IMR-90 (cell line): ENCODE results near the gene TMEM52. TPM values are rescaled to one million over a fixed set of nuclear protein-coding genes. Genes with fewer than 3 reads are reported as not detected.

Experiments used
- ATAC-seq: fragments of 200-7000 bp; cut with Tn5 transposase; 2 replicates; pipeline ENCODE4 v1.9.1; 2020; ENCODE audit warnings: low read depth, mild to moderate bottlenecking, moderate library complexity
- BruUV-seq: library from RNA; stranded (reverse); fragments of 400-500 nt; replicated peaks from 2 replicates; lab custom pipeline; 2021; lab: Mats Ljungman, UMichigan
- CTCF ChIA-PET: fragments of 300-600 bp; formaldehyde crosslinking; extraction: SDS; loops from one replicate; lab custom pipeline; 2021; ENCODE audit warnings: antibody characterized with exemption; lab: Yijun Ruan, JAX
- POLR2A ChIA-PET: fragments of 300-600 bp; sonication (Branson Sonifier 250); formaldehyde crosslinking; loops from one replicate; lab custom pipeline; 2022; ENCODE audit warnings: antibody characterized with exemption; ENCODE audit not compliant: unreplicated experiment; lab: Charles Lee
- DNase-seq: peaks from one replicate; pipeline ENCODE4 v3.0.0; 2013
- H2AFZ ChIP-seq: replicated peaks from 2 replicates; pipeline ENCODE3; 2013; ENCODE audit warnings: low read length, mild to moderate bottlenecking; ENCODE audit not compliant: poor library complexity
- H2AK5ac ChIP-seq: 2 replicates; pipeline ENCODE4 v1.6.1; 2013; ENCODE audit warnings: low read depth, low read length, inconsistent platforms
- H2AK9ac ChIP-seq: replicated peaks from 2 replicates; pipeline ENCODE3; 2013; ENCODE audit warnings: mild to moderate bottlenecking, low read depth, low read length, moderate library complexity; ENCODE audit not compliant: poor library complexity
- H2BK120ac ChIP-seq: 2 replicates; pipeline ENCODE4 v1.6.1; 2013; ENCODE audit warnings: low read depth, low read length, inconsistent platforms
- H2BK15ac ChIP-seq: 3 replicates; pipeline ENCODE4 v1.6.1; 2013; ENCODE audit warnings: low read depth, low read length, inconsistent platforms
- H2BK20ac ChIP-seq: 2 replicates; pipeline ENCODE4 v1.6.1; 2013; ENCODE audit warnings: low read depth, mild to moderate bottlenecking, inconsistent platforms, low read length, moderate library complexity
- H2BK5ac ChIP-seq: 2 replicates; pipeline ENCODE4 v1.6.1; 2013; ENCODE audit warnings: mild to moderate bottlenecking, low read depth, low read length, inconsistent platforms; ENCODE audit not compliant: poor library complexity, severe bottlenecking
- H3K14ac ChIP-seq: replicated peaks from 2 replicates; pipeline ENCODE4 v1.6.1; 2013; ENCODE audit warnings: low read depth, low read length, inconsistent platforms
- H3K18ac ChIP-seq: 2 replicates; pipeline ENCODE4 v1.6.1; 2013; ENCODE audit warnings: low read depth, low read length, control low read depth
- H3K23ac ChIP-seq: 2 replicates; pipeline ENCODE4 v1.6.1; 2013; ENCODE audit warnings: low read depth, low read length, inconsistent platforms
- H3K27ac ChIP-seq: 2 replicates; pipeline ENCODE4 v1.5.1; 2013; ENCODE audit warnings: mild to moderate bottlenecking, control low read depth, low read length; ENCODE audit not compliant: insufficient read depth
- H3K27me3 ChIP-seq: 2 replicates; pipeline ENCODE4 v1.6.1; 2013; ENCODE audit warnings: low read length; ENCODE audit not compliant: control insufficient read depth, insufficient read depth
- H3K36me3 ChIP-seq: 2 replicates; pipeline ENCODE4 v1.6.1; 2013; ENCODE audit warnings: low read length, mixed read lengths; ENCODE audit not compliant: control insufficient read depth, insufficient read depth
- H3K4ac ChIP-seq: 2 replicates; pipeline ENCODE4 v1.6.1; 2013; ENCODE audit warnings: low read depth, low read length, inconsistent platforms
- H3K4me1 ChIP-seq: 2 replicates; pipeline ENCODE4 v1.6.1; 2013; ENCODE audit warnings: low read length, mixed read lengths; ENCODE audit not compliant: control insufficient read depth, insufficient read depth
- H3K4me2 ChIP-seq: 2 replicates; pipeline ENCODE4 v1.6.1; 2013; ENCODE audit warnings: low read depth, mild to moderate bottlenecking, control low read depth, low read length, moderate library complexity
- H3K4me3 ChIP-seq: 2 replicates; pipeline ENCODE4 v1.5.1; 2013; ENCODE audit warnings: low read depth, mild to moderate bottlenecking, control low read depth, low read length, moderate library complexity; ENCODE audit not compliant: insufficient read depth
- H3K56ac ChIP-seq: 2 replicates; pipeline ENCODE4 v1.6.1; 2013; ENCODE audit warnings: low read length, inconsistent platforms; ENCODE audit not compliant: insufficient read depth; ENCODE audit errors: extremely low read depth
- H3K79me1 ChIP-seq, 2 experiments: 2 replicates each; pipeline ENCODE4 v1.6.1; 2013; ENCODE audit warnings: low read length in 2 of 2, inconsistent platforms in 1 of 2, low read depth in 1 of 2
- H3K9ac ChIP-seq: 2 replicates; pipeline ENCODE4 v1.6.1; 2013; ENCODE audit warnings: low read depth, low read length, control low read depth
- H3K9me1 ChIP-seq: 2 replicates; pipeline ENCODE4 v1.6.1; 2013; ENCODE audit warnings: low read length, inconsistent platforms; ENCODE audit not compliant: insufficient read depth
- H3K9me3 ChIP-seq: 2 replicates; pipeline ENCODE4 v1.6.1; 2013; ENCODE audit warnings: low read length; ENCODE audit not compliant: control insufficient read depth, insufficient read depth
- H4K20me1 ChIP-seq: 2 replicates; pipeline ENCODE4 v1.6.1; 2013; ENCODE audit warnings: low read length, inconsistent platforms; ENCODE audit not compliant: insufficient read depth
- H4K5ac ChIP-seq: 2 replicates; pipeline ENCODE4 v1.6.1; 2013; ENCODE audit warnings: mild to moderate bottlenecking, low read depth, low read length, control low read depth
- H4K8ac ChIP-seq, 2 experiments: 2 replicates each; pipeline ENCODE4 v1.6.1; 2013; ENCODE audit warnings: low read depth in 2 of 2, low read length in 2 of 2, control low read depth in 1 of 2, inconsistent platforms in 1 of 2
- H4K91ac ChIP-seq: 2 replicates; pipeline ENCODE4 v1.6.1; 2013; ENCODE audit warnings: low read depth, low read length, inconsistent platforms; ENCODE audit not compliant: insufficient read depth
- BHLHE40 ChIP-seq: fragments of 150-350 bp; IDR thresholded peaks from 2 replicates; pipeline ENCODE4 v1.6.1; 2016; ENCODE audit warnings: mild to moderate bottlenecking, low read depth, low read length
- CEBPB ChIP-seq: IDR thresholded peaks from 2 replicates; pipeline ENCODE4 v1.6.1; 2012; ENCODE audit warnings: low read depth, low read length, improper control_type of control experiment
- CHD1 ChIP-seq: IDR thresholded peaks from 2 replicates; pipeline ENCODE4 v1.6.1; 2012; ENCODE audit warnings: low read depth, low read length, improper control_type of control experiment
- CTCF ChIP-seq: conservative IDR thresholded peaks from 2 replicates; pipeline ENCODE4 v1.5.1; 2012; ENCODE audit warnings: mild to moderate bottlenecking, low read depth, low read length, improper control_type of control experiment
- FOS ChIP-seq: fragments of 150-350 bp; IDR thresholded peaks from 2 replicates; pipeline ENCODE4 v1.6.1; 2016; ENCODE audit warnings: low read depth, low read length
- MAFK ChIP-seq: IDR thresholded peaks from 2 replicates; pipeline ENCODE4 v1.6.1; 2012; ENCODE audit warnings: low read depth, low read length, improper control_type of control experiment
- MAZ ChIP-seq: IDR thresholded peaks from 2 replicates; pipeline ENCODE4 v1.6.1; 2012; ENCODE audit warnings: low read depth, mild to moderate bottlenecking, low read length, improper control_type of control experiment, moderate library complexity, borderline replicate concordance
- MXI1 ChIP-seq: IDR thresholded peaks from 2 replicates; pipeline ENCODE4 v1.6.1; 2012; ENCODE audit warnings: low read depth, mild to moderate bottlenecking, low read length, moderate library complexity, borderline replicate concordance
- NFE2L2 ChIP-seq: fragments of 150-350 bp; IDR thresholded peaks from 2 replicates; pipeline ENCODE4 v1.6.1; 2016; ENCODE audit warnings: low read depth, mild to moderate bottlenecking, low read length
- RAD21 ChIP-seq: IDR thresholded peaks from 2 replicates; pipeline ENCODE4 v1.6.1; 2012; ENCODE audit warnings: low read length, improper control_type of control experiment
- RCOR1 ChIP-seq: IDR thresholded peaks from 2 replicates; pipeline ENCODE4 v1.6.1; 2012; ENCODE audit warnings: mild to moderate bottlenecking, low read length, improper control_type of control experiment; ENCODE audit not compliant: insufficient replicate concordance
- RFX5 ChIP-seq: IDR thresholded peaks from 2 replicates; pipeline ENCODE4 v1.8.0; 2012; ENCODE audit warnings: low read depth, mild to moderate bottlenecking, low read length, moderate library complexity
- SMC3 ChIP-seq: fragments of 150-350 bp; IDR thresholded peaks from 2 replicates; pipeline ENCODE4 v1.6.1; 2016; ENCODE audit warnings: low read depth, mild to moderate bottlenecking, antibody characterized with exemption, low read length, moderate library complexity
- USF2 ChIP-seq: fragments of 150-350 bp; IDR thresholded peaks from 2 replicates; pipeline ENCODE4 v1.6.1; 2017; ENCODE audit warnings: mild to moderate bottlenecking, antibody characterized with exemption, low read length, low read depth
- WGBS, 2 experiments: methylation state at CpG; one replicate each; pipeline versions ENCODE4 v1.1.5 to v1.1.7; 2013; ENCODE audit warnings: missing lambda C conversion rate in 2 of 2; ENCODE audit not compliant: insufficient read length in 1 of 2; ENCODE audit errors: extremely low coverage in 2 of 2; 5-methylcytosine and 5-hydroxymethylcytosine counted together
- dilution Hi-C: fragments of 300-500 bp; cut with HindIII; formaldehyde crosslinking; loops from one replicate; pipeline ENCODE4 v1.14.3; 2018; ENCODE audit warnings: low sequenced_read_pairs; ENCODE audit not compliant: unreplicated experiment
- in situ Hi-C: fragments of 300-500 bp; cut with MboI; formaldehyde crosslinking; loops from 3 replicates; pipeline ENCODE4 v1.14.3; 2019; ENCODE audit warnings: low sequenced_read_pairs, inconsistent platforms, mixed read lengths
- intact Hi-C: fragments of 100-400 bp; cut with micrococcal nuclease; formaldehyde crosslinking; loops from 2 replicates; pipeline ENCODE4 v1.10.0; 2022
- polyA plus RNA-seq, 3 experiments: library from polyadenylated mRNA; depleted of rRNA; stranded (reverse); fragments of >200 nt; gene quantifications; 2 replicates each; pipeline ENCODE4 v1.2.3, GENCODE V29; 2012; ENCODE audit warnings: low replicate concordance in 1 of 3
- total RNA-seq: library from RNA; depleted of rRNA; stranded (reverse); fragments of >200 nt; gene quantifications from 2 replicates; pipeline ENCODE4 v1.2.3, GENCODE V29; 2012

The TMEM52 gene
- total and polyA plus RNA-seq, 2 of the 4 experiments (the other 2 are of a cell fraction), result 0.54 to 1.3 TPM

- Histone ChIP-seq H2AFZ (no peak overlapping the region), H4K20me1 (no peaks in the 10 kb centered on the region), H3K18ac (no peak overlapping the region), H2AK5ac (no peak overlapping the region), H2BK120ac (no peak overlapping the region), H2BK20ac (no peak overlapping the region), H2BK15ac (no peak overlapping the region), H3K4ac (no peak overlapping the region), H3K27me3 (peaks cover 38% of the 10 kb centered on the region), H3K4me3 (no peak overlapping the region), H2AK9ac (no peak overlapping the region), H3K79me1 (no peaks in the 10 kb centered on the region), H3K27ac (no peak overlapping the region), H4K91ac (no peak overlapping the region), H3K9me1 (no peaks in the 10 kb centered on the region), H2BK5ac (no peak overlapping the region), H3K9me3 (no peaks in the 10 kb centered on the region), H3K4me2 (no peak overlapping the region), H3K14ac (no peak overlapping the region), H3K23ac (no peak overlapping the region), H3K4me1 (peaks cover 2% of the 10 kb centered on the region; the same call in 1 of the 2 replicates), H4K5ac (no peak overlapping the region), H4K8ac (no peak overlapping the region), H3K56ac (no peak overlapping the region), H3K36me3 (no peaks in the 10 kb centered on the region), H3K9ac (no peak overlapping the region)
- ChIA-PET POLR2A (no interaction called here), CTCF (no interaction called here)
- ATAC-seq (no peak), DNase-seq (no peak)
- in situ Hi-C loops (loop anchor here (10.0 to 25.0 kb wide), 2 partner anchors 191 to 399 kb away; no protein-coding TSS in a partner anchor), intact Hi-C loops (loop anchor here (5.0 kb wide), 1 partner anchor 84 kb away; no protein-coding TSS in a partner anchor), dilution Hi-C loops (no loop called here)
- WGBS, 2 experiments, result 60% methylated on average over 3 of the region's 17 CpGs; no CpG with 5 or more reads in 1 of the 2 experiments
- BruUV-seq, result no TSS peak
- TF ChIP-seq CEBPB, result no peak
- TF ChIP-seq SMC3, result no peak
- TF ChIP-seq MXI1, result no peak
- no peak for TF ChIP-seq RAD21
- no peak for TF ChIP-seq CTCF
- no peak for TF ChIP-seq FOS
- TF ChIP-seq USF2, result no peak
- TF ChIP-seq MAFK, result no peak
- TF ChIP-seq RFX5, result no peak
- no peak for TF ChIP-seq MAZ
- TF ChIP-seq NFE2L2, result no peak
- no peak for TF ChIP-seq CHD1
- TF ChIP-seq RCOR1, result no peak
- no peak for TF ChIP-seq BHLHE40
These were observed 44.5 kb upstream of the TMEM52 start for GRCh38 chr1:1963570-1963969.
